Measurements from ENCODE around the gene SP9. TPM values are rescaled to one million over a fixed set of nuclear protein-coding genes. Genes with fewer than 3 reads are reported as not detected.

Gene SP9
- total RNA-seq, 1 experiment from 2014 or later = not detected

GRCh38 chr2:174340400-174341292 lies 5.9 kb downstream of the SP9 start:
- no peaks in the 10 kb centered on the region for H3K79me2 ChIP-seq (ENCODE audit: low read depth)
- H3K36me3 ChIP-seq (ENCODE audit: low read depth) = no peaks in the 10 kb centered on the region
- H3K4me1 ChIP-seq (replicated peaks; ENCODE audit: insufficient read depth) = peaks cover 4% of the 10 kb centered on the region; the same call in 1 of the 2 replicates
- no TSS peak for BruUV-seq (replicated peaks)
- POLR2A ChIA-PET (ENCODE audit: unreplicated experiment) = interaction anchor here (0.6 kb wide), 1 partner anchor 580 kb away, joined by 5 read pairs; no protein-coding TSS in a partner anchor
- H3F3A ChIP-seq (ENCODE audit: insufficient read depth, low read depth) = peaks cover 4% of the 10 kb centered on the region; the same call in 1 of the 2 replicates
- H3K9me3 ChIP-seq (ENCODE audit: insufficient read depth, low read depth) = no peaks in the 10 kb centered on the region
- DNase-seq = no peak
- H2AFZ ChIP-seq = no peak overlapping the region
- H3K4me2 ChIP-seq = no peak overlapping the region
- H3K4me3 ChIP-seq = no peak overlapping the region
- intact Hi-C loops (cut with micrococcal nuclease; ENCODE audit: unreplicated experiment) = loop anchor here (1.0 to 10.0 kb wide), 11 partner anchors 183 to 1126 kb away; partner anchors contain the start of gene SP3
- no peaks in the 10 kb centered on the region for H3K27me3 ChIP-seq (ENCODE audit: insufficient read depth, low read depth)
- H4K20me1 ChIP-seq (ENCODE audit: insufficient read depth) = no peaks in the 10 kb centered on the region
- TF ChIP-seq CTCF (conservative IDR thresholded peaks at IDR 0.05) (no peak), EZH2 (IDR thresholded peaks at IDR 0.05; ENCODE audit: low read depth) (no peak)
- no peak overlapping the region for H3K27ac ChIP-seq
- no peaks in the 10 kb centered on the region for H3K9me2 ChIP-seq (ENCODE audit: insufficient read depth)
- CTCF ChIA-PET = interaction anchor here (0.5 to 1.7 kb wide), 25 partner anchors 9 to 1124 kb away, joined by 3 to 20 read pairs (median 4); partner anchors contain the start of gene OLA1

DNA sequence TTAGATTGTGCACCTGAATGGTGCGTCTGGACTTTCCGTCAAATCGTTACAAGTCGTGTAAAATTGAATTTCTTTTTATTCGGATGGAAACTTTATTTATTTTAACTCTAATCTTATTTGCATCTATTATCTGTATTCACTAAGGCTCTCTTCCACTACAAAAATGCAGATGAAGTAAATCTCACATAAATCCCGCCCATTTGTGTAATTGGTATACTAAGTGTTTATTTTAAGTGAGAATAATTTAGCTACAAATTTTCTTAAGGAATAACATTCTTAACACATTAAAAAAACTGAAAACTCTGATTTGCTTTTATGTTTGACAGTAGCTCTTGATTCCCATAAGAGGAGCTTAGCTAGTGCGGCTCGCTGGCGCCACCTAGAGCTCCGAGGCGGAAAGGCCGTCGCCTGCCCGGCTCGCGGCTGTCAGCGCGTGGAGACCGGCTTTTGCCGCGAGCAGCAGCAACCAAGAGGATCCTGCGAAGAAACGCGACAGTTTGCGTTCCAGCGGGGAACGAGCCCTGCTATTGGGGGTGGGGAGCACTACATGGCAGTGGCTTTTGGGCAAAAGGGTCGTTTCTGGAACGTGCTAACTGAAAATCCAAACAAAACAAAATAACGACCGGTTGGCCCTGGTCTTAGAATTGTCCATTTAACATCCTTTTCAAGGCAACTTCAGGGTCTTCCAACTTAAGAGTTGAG lies 6.7 kb downstream of the SP9 start:
- Histone ChIP-seq H3K27ac (no peak overlapping the region), H3F3A (ENCODE audit: insufficient read depth, low read depth) (peaks cover 4% of the 10 kb centered on the region; the same call in 1 of the 2 replicates), H3K4me3 (peak overlapping the region; percentile 31; the same call in 1 of the 2 replicates), H3K27me3 (ENCODE audit: insufficient read depth, low read depth) (no peaks in the 10 kb centered on the region), H3K36me3 (ENCODE audit: low read depth) (no peaks in the 10 kb centered on the region), H4K20me1 (ENCODE audit: insufficient read depth) (no peaks in the 10 kb centered on the region), H2AFZ (peak overlapping the region; percentile 73), H3K9me2 (ENCODE audit: insufficient read depth) (no peaks in the 10 kb centered on the region), H3K4me2 (peak overlapping the region; percentile 74), H3K79me2 (ENCODE audit: low read depth) (no peaks in the 10 kb centered on the region), H3K4me1 (replicated peaks; ENCODE audit: insufficient read depth) (peaks cover 4% of the 10 kb centered on the region; the same call in 1 of the 2 replicates), H3K9me3 (ENCODE audit: insufficient read depth, low read depth) (no peaks in the 10 kb centered on the region)
- CTCF ChIA-PET = interaction anchor here (0.5 to 1.7 kb wide), 25 partner anchors 10 to 1860 kb away, joined by 3 to 25 read pairs (median 4); partner anchors contain the start of gene OLA1
- peak; percentile 72 to 94 for DNase-seq
- intact Hi-C loops (cut with micrococcal nuclease; ENCODE audit: unreplicated experiment) = loop anchor here (1.0 to 10.0 kb wide), 11 partner anchors 184 to 1127 kb away; partner anchors contain the start of gene SP3
- peak; percentile 83; the same call in 1 of the 2 replicates for TF ChIP-seq EZH2 (IDR thresholded peaks at IDR 0.05; ENCODE audit: low read depth)
- TF ChIP-seq CTCF (conservative IDR thresholded peaks at IDR 0.05) = peak; percentile 100
- no TSS peak for BruUV-seq (replicated peaks)
- POLR2A ChIA-PET (ENCODE audit: unreplicated experiment) = interaction anchor here (0.6 kb wide), 2 partner anchors 203 to 581 kb away, joined by 4 to 5 read pairs; no protein-coding TSS in a partner anchor

Measured in PC-9 (cell line).